GM12891 (cell line): ENCODE data around the gene SULF2.

Source experiments
- POLR2A ChIP-seq: IDR thresholded peaks from 2 replicates; pipeline ENCODE4 v1.6.1; 2011; ENCODE audit warnings: low read depth, low read length, control low read depth
- POLR2AphosphoS5 ChIP-seq: IDR thresholded peaks from 2 replicates; pipeline ENCODE4 v1.6.1; 2011; ENCODE audit warnings: low read depth, low read length, control low read depth
- TAF1 ChIP-seq: IDR thresholded peaks from 2 replicates; pipeline ENCODE4 v1.6.1; 2011; ENCODE audit warnings: low read depth, low read length, control low read depth

GRCh38 chr20:47740121-47740861, 45.0 kb downstream of the SULF2 start:
- TF ChIP-seq POLR2A: no peak
- no peak for TF ChIP-seq POLR2AphosphoS5
- no peak for TF ChIP-seq TAF1
